ENCODE measurements around the gene SLC41A1. TPM values are rescaled to one million over a fixed set of nuclear protein-coding genes. Genes with fewer than 3 reads are reported as not detected.

The SLC41A1 gene
- total RNA-seq, 1 donor from 2014 or later, result 17.7 TPM

Other genes starting within 250 kb of the SLC41A1 start
- gene ELK4, start 181.2 kb downstream of the SLC41A1 start, total RNA-seq, result 24.1 TPM
- gene SLC45A3, start 132.7 kb downstream of the SLC41A1 start, total RNA-seq, result 0.25 TPM
- 57.2 TPM for gene NUCKS1, start 63.0 kb downstream of the SLC41A1 start, total RNA-seq
- 7.9 TPM for gene RAB29, start 37.7 kb downstream of the SLC41A1 start, total RNA-seq
- not detected for gene PM20D1, start 36.9 kb upstream of the SLC41A1 start, total RNA-seq
- 0.74 TPM for gene SLC26A9, start 130.3 kb upstream of the SLC41A1 start, total RNA-seq
- gene RAB7B, start 190.2 kb upstream of the SLC41A1 start, total RNA-seq, result 6.1 TPM
- gene CTSE, start 210.7 kb upstream of the SLC41A1 start, total RNA-seq, result not detected
- gene RHEX, start 240.0 kb upstream of the SLC41A1 start, total RNA-seq, result 1.7 TPM

Measured in vagina (tissue), 1 donor.